NCI-H1694 treated with DMSO at 0.1 percent for 48 hours (cell line): Measurements from ENCODE around the gene ZNF547.

Experiments
- DNase-seq: peaks from one replicate; lab custom pipeline; 2025; lab: John Stamatoyannopoulos, UW

ZNF547 gene

DNA sequence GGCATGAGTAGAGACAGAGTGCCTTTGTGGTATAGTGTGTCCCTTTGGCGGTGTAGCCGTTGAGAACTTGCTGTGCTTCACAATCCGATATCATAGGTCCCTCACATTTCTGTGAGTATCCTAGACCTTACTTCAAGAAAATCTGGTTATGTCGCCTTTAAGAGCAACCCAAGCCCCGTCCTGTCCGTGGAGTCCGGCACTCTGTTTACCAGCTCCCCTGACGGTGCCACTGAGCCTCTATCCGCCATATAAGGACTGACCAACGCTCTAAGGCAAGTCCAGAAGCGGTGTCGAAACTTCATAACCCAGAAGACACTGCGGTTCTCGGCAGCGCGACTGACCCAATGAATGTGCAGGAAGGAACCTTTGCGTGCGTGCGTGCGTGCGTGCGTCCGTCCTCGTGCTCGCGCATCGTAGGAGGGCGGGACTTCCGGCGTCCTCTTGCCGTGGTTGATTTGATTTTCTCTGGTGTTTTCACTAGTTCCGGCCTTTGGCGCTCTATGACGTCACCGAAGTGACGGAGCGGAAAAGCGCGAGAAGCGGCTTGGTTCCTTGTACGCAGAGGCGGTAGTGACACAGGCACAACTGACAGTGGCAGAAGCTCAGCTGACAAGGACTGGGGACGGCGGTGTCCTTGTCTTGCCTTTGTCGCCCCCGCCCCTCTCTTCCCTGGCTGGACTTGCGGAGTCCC is at the start of gene ZNF547, which contains the start of gene TRAPPC2B:
TSS of gene ZNF547 (plus strand) at position 555 of the 691 bp plus-strand sequence. CDS start 5,005 bp downstream, outside the sequence.
TSS of gene TRAPPC2B (plus strand) at position 555 of the 691 bp plus-strand sequence. CDS start 1,283 bp downstream, outside the sequence.
- DNase-seq, result peak; percentile 97

GRCh38 chr19:57314146-57314545 is 49.2 kb upstream of the ZNF547 start:
- no peak for DNase-seq

- no peak for DNase-seq
These were observed 45.8 kb upstream of the ZNF547 start for GRCh38 chr19:57317503-57317902.

- DNase-seq, result no peak
These were observed 43.5 kb upstream of the ZNF547 start for GRCh38 chr19:57319869-57320179.

- DNase-seq, result peak; percentile 87
These were observed 42.9 kb upstream of the ZNF547 start, which contains the start of gene ZNF543 for GRCh38 chr19:57320180-57321084. Gene ZNF543 (plus strand): TSS chr19:57320472. CDS start chr19:57320854, 382 bp downstream.

DNA sequence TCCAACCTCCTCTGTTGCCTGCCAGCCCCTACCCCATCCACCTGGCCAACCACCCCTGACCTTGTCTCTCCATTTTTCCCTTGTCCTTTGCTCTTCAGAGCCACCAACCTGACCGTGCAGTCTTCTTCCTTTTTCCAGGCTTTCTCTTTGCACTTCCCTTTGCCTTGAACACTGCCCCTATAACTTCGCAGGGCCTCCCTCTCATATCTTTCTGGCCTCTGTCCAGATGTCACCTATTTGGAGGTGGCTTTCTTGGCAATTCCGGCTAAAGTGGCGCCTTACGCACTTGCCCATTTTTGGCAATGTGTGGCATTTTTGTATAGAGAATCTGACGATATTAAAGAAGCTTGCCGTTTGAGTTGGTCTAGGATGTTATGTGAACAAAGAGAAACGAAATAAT is 42.2 kb upstream of the ZNF547 start:
- DNase-seq, result no peak

- DNase-seq, result no peak
These were observed 41.6 kb upstream of the ZNF547 start for GRCh38 chr19:57321751-57322150.

GRCh38 chr19:57324992-57325391 is 38.4 kb upstream of the ZNF547 start:
- no peak for DNase-seq

- no peak for DNase-seq
These were observed 35.4 kb upstream of the ZNF547 start for GRCh38 chr19:57327993-57328392.

- no peak for DNase-seq
These were observed 29.2 kb upstream of the ZNF547 start for GRCh38 chr19:57334191-57334590.

GRCh38 chr19:57338877-57339276 is 24.5 kb upstream of the ZNF547 start:
- DNase-seq, result no peak

GRCh38 chr19:57342582-57342981 is 20.8 kb upstream of the ZNF547 start:
- DNase-seq, result no peak

DNA sequence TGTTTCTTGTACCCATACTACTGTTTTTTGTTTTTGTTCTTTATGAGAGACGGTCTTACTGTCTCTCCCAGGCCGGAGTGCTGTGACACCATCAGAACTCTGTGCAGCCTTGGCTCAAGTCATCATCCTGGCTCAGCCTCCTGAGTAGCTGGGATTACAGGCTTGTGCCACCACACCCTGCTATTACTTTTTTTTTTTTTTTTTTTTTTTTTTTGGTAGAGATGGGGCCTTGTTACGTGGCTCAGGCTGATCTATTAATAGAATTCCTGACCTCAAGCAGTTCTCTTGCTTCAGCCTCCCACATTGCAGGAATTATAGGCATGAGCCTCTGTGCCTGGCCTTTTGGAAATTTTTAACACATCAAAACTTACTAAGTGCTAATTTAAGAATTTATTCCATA is 15.2 kb upstream of the ZNF547 start:
- DNase-seq, result no peak

DNA sequence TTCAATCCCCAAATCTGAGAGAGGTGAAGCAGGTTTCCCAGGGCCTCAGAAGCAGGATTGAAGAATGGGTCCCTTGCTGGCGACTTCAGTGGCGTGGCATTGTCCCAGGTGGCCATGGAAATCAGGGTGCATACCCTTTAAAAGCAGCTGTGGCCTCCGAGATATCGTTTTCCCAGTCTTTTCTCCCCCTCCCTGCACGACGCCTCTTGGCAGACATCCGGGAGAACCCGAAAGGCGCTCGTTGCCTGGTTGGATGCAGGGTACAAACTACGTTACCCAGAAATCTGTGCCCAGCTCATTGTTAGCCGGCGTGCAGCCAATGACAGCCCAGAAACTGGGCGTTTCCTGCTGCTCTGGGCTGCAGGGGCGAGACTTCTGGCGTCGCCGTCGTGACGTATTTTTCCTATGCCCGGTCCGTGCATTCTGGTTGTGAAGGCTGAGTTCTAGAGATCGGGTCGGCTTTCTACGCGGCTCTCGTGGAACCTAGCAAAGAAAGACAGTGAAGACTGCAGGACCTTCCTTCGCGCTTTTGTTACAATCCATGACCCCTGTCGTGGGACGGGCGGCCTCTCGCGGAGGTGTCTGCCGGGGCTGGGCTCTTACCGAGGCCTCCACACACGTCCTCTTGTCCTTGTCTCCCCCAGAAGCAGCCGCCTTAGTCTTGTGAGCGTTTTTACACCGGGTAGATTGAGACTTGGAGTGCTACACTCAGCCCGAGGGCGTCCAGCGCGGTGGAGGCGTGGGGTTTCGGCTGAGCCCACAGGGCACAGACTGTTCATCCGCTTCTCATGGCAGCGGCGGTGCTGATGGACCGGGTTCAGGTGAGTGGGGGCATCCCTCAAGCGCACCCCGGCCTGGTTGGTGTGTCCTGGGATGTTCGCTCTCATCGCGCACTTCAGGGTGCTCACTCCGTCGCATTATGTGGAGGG is 12.2 kb upstream of the ZNF547 start, which contains the start of gene ZNF304:
TSS of gene ZNF304 (plus strand) at position 395 of the 929 bp plus-strand sequence. CDS start at position 789, 394 bp downstream.
- DNase-seq, result peak; percentile 86

DNA sequence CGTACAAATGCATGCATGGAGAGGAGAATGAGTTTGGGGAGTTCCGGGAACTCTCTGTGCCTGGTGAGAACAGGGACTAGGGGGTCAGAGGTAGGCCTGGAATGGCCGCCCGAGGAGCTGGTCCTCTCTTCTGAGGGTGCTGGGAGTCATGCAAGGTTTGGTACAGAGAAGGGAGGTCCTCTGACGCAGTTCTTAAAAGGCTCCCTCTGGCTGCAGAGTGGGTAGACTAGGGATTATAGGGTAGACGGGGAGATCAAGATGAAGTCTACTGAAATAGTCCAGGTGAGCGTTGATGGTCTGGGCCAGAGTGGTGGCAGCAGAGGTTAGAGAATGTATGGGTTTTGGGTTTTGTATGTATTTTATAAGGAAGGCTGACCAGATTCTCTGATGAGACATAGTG is 11.5 kb upstream of the ZNF547 start:
- DNase-seq, result no peak

GRCh38 chr19:57355916-57356315 is 7.4 kb upstream of the ZNF547 start:
- no peak for DNase-seq

GRCh38 chr19:57357406-57357805 is 5.9 kb upstream of the ZNF547 start:
- no peak for DNase-seq

GRCh38 chr19:57359300-57359699 is 4.1 kb upstream of the ZNF547 start:
- DNase-seq, result no peak

DNA sequence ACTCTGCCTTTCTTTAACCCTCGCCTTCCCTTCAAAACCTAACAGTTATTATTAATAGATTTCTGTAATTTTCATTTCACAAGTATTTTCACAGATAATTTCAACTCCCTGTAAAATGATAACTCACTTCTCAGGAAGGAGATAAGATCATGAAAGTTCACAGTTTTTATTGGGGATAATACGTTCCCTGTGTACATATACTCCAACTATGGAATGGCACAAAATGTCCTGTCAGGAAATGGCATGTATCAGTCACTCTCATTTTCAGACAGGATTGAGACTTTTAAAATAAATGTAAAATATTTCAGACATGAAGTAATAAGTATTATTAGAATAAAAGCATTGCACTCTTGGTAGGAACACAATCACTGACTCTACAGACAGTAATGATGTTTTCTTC is 932 bp upstream of the ZNF547 start:
- DNase-seq, result no peak

- DNase-seq, result no peak
These were observed 384 bp downstream of the ZNF547 start for GRCh38 chr19:57363688-57364181.

GRCh38 chr19:57366776-57367175 is 3.4 kb downstream of the ZNF547 start:
- no peak for DNase-seq

- no peak for DNase-seq
These were observed 10.8 kb downstream of the ZNF547 start for GRCh38 chr19:57374179-57374578.
